ENCODE data around the gene ITGAD. TPM values are rescaled to one million over a fixed set of nuclear protein-coding genes. Genes with fewer than 3 reads are reported as not detected.

Gene ITGAD
- not detected for polyA plus RNA-seq

DNA sequence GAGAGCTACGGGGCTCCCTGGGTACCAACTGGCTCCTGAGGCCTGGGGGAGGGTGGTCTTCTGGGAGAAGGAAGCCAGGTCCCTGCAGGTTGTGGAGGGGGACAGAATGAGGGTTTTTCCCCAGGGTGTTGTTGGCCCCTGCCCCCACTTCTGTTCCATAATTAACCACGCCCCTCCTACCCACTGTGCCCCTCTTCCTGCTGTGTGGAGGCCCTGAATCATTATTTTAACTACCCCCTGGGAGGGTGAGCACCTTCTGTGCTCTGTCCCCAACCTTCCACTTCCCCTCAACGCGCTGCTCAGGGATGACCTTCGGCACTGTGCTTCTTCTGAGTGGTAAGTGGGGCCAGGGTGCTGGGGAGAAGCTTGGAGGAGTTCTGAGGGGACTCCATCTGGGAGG lies at the start of gene ITGAD:
ITGAD (plus strand) TSS at position 280 of the 400 bp plus-strand sequence; CDS start at position 306, 26 bp downstream.
- peaks cover 4% of the 10 kb centered on the region for H3K27me3 Mint-ChIP-seq
- H3K9me3 Mint-ChIP-seq = no peaks in the 10 kb centered on the region
- H3K4me1 Mint-ChIP-seq = peaks cover 0 to 1% (median 0%) of the 10 kb centered on the region in 3 donors
- peaks cover 2% of the 10 kb centered on the region for H3K36me3 Mint-ChIP-seq
- H3K27ac Mint-ChIP-seq = peak within 1 kb of the TSS in 1 of 3 donors; percentile 62
- no peak within 1 kb of the TSS for H3K4me3 Mint-ChIP-seq

DNA sequence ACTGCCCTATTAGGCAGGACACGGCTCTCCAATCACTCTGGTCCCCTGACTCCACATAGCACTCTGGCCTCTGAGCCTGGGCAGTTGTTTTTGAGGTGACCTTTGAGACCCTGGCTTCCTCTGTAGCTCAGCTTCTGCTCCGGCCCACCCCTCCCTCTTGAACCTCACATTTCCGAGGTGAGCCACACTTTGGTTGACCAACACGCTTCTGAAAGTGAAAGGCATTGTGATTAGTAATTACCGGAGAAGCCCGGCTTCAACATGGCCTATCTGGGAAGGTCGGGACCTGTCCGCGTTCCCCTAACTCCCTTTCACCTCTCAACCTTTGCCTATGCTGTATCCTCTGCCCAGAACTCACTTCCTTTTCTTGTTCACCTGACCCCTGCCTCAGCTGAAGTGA lies 48.4 kb upstream of the ITGAD start:
- no peaks in the 10 kb centered on the region for H3K36me3 Mint-ChIP-seq
- no peaks in the 10 kb centered on the region for H3K9me3 Mint-ChIP-seq
- peaks cover 23 to 35% (median 32%) of the 10 kb centered on the region in 3 donors for H3K4me1 Mint-ChIP-seq
- H3K4me3 Mint-ChIP-seq = peak overlapping the region in 3 of 4 donors; percentile 64 to 90 (median 69)
- peaks cover 3% of the 10 kb centered on the region for H3K27me3 Mint-ChIP-seq
- peak overlapping the region in 1 of 3 donors; percentile 31 for H3K27ac Mint-ChIP-seq

DNA sequence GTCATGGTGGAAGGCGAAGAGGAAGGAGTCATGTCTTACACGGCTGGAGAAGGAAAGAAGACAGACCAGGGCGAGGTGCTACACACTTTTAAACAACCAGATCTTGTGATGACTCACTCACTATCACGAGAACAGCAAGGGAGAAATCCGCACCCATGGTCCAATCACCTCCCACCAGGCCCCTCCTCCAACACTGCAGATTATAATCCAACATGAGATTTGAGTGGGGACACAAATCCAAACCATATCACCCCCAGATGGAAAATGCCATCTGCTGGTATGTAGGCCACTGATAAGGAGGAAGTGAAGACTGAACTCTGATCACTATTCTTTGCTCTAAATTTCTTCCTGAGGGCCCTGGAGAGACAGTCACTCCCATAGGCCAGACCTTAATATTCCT lies 45.7 kb upstream of the ITGAD start:
- no peaks in the 10 kb centered on the region for H3K9me3 Mint-ChIP-seq
- H3K27ac Mint-ChIP-seq = peak overlapping the region in 2 of 3 donors; percentile 55 to 74
- H3K4me1 Mint-ChIP-seq = peaks cover 39 to 54% (median 47%) of the 10 kb centered on the region in 3 donors
- no peaks in the 10 kb centered on the region for H3K36me3 Mint-ChIP-seq
- H3K27me3 Mint-ChIP-seq = no peaks in the 10 kb centered on the region
- peak overlapping the region in 1 of 4 donors; percentile 50 for H3K4me3 Mint-ChIP-seq

DNA sequence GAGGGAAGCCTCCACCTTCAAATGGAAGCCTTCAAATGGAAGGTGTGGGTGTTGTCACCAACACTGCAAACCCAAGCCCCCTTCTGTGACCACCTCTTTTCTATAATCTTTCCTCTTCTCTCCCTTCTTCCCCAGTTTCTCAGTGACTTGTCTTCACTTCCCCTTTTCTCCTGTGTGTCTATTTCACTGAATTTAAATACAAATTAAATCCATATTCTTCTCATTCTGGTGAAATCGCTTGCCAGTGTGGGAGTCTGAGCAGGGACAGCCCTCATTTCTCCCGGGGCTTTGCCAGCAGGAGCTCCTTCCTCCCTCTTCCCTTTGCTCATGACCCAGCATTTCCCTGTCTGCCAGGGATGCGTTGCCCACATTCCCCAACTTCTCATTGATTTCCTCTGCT lies 44.6 kb upstream of the ITGAD start:
- peaks cover 46 to 64% (median 56%) of the 10 kb centered on the region in 3 donors for H3K4me1 Mint-ChIP-seq
- no peaks in the 10 kb centered on the region for H3K27me3 Mint-ChIP-seq
- H3K36me3 Mint-ChIP-seq = no peaks in the 10 kb centered on the region
- H3K27ac Mint-ChIP-seq = peak overlapping the region; percentile 55 to 84 (median 76)
- H3K9me3 Mint-ChIP-seq = no peaks in the 10 kb centered on the region
- H3K4me3 Mint-ChIP-seq = peak overlapping the region in 1 of 4 donors; percentile 4

DNA sequence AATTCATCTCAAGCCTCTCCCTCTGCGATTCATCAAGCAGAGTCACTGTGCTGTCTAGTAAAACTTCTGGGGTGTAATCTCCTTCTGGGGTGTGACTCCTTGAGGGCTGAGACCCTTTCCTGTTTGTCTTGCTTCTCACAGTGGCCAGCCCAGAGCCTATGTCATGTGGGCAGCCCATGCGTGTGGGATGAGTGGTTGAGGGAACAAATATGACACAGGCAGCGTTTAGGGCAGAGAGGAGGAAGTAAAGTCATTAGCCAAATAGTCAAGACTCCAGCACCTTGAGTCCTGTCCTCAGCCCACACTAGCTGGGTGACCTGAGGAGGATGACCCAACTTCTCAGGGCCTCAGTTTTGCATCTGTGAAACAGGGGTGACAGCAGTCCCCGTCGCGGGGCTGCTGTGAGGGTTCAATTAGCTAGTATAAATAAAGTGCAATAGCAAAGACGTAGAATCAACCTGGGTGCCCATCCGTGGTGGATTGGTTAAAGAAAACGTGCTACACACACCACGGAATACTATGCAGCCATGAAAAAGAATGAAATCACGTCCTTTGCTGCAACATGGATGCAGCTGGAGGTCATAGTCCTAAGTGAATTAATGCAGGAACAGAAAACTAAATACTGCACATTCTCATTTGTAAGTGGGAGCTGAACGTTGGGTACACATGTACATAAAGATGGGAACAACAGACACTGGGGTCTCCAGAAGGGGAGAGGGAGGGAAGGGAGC lies 42.7 kb upstream of the ITGAD start:
- no peaks in the 10 kb centered on the region for H3K9me3 Mint-ChIP-seq
- H3K36me3 Mint-ChIP-seq = peaks cover 1% of the 10 kb centered on the region
- peak overlapping the region in 3 of 4 donors; percentile 0 to 54 (median 8) for H3K4me3 Mint-ChIP-seq
- peaks cover 48 to 69% (median 57%) of the 10 kb centered on the region in 3 donors for H3K4me1 Mint-ChIP-seq
- H3K27me3 Mint-ChIP-seq = peaks cover 2% of the 10 kb centered on the region
- peak overlapping the region; percentile 0 to 95 (median 79) for H3K27ac Mint-ChIP-seq

DNA sequence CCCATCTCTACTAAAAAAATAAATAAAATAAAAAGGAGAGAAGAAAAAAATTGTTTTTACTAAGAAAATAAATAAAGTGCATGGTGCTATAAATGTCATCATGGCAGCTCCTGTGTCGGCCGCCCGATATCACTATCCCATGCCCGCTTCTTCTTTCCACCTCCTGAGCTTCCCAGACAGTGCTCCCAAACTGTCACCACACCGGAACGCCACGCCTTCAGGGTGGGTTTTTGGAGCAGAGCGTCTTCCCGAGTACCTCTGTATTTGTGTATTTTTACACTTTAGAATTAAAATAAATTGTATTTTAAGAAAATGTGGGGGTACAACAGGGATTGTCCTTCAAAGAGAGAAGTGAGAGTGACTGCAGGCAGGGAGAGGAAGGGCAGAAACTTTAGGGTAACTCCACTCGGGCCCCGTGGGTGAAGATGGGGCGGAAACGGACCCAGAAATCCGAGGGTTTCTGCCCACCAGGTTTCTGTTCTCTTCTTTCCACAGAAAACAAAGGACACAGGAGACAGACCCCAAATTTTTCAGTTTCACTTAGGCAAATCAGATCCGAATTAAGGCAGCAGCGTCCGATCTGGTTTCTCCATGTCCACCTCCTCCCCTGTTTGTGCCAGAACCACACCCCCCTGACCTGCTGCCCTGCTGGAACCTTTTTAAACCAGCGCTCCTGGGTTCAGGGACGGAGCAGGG lies 41.7 kb upstream of the ITGAD start:
- Mint-ChIP-seq H3K27me3 (peaks cover 2% of the 10 kb centered on the region), H3K9me3 (no peaks in the 10 kb centered on the region), H3K36me3 (peaks cover 2% of the 10 kb centered on the region), H3K27ac (peak overlapping the region; percentile 82 to 97 (median 93)), H3K4me3 (peak overlapping the region; percentile 66 to 96 (median 86)), H3K4me1 (peaks cover 52 to 76% (median 63%) of the 10 kb centered on the region in 3 donors)

DNA sequence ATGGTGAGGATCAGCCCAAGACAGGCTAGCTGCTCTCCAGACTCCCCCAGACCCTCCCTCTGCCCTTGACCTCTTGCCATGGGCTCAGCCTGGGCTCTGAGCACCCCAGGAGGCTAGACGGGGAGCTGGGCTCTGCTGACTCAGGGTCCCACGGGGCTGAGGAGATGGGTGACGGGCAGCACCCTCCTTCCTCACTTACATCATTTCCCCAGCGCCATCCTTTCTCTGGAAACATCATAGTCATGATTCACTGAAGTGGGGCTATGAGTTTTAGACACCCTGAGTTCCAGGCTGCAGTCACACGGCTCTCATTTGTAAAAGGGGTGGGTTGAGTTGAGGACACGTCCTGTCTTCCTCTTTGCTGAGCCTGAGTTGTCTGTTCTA lies 41.2 kb upstream of the ITGAD start:
- peaks cover 50 to 77% (median 68%) of the 10 kb centered on the region in 3 donors for H3K4me1 Mint-ChIP-seq
- H3K27ac Mint-ChIP-seq = peak overlapping the region; percentile 82 to 97 (median 93)
- peak overlapping the region; percentile 66 to 96 (median 86) for H3K4me3 Mint-ChIP-seq
- H3K36me3 Mint-ChIP-seq = peaks cover 3% of the 10 kb centered on the region
- H3K9me3 Mint-ChIP-seq = no peaks in the 10 kb centered on the region
- H3K27me3 Mint-ChIP-seq = peaks cover 2% of the 10 kb centered on the region

DNA sequence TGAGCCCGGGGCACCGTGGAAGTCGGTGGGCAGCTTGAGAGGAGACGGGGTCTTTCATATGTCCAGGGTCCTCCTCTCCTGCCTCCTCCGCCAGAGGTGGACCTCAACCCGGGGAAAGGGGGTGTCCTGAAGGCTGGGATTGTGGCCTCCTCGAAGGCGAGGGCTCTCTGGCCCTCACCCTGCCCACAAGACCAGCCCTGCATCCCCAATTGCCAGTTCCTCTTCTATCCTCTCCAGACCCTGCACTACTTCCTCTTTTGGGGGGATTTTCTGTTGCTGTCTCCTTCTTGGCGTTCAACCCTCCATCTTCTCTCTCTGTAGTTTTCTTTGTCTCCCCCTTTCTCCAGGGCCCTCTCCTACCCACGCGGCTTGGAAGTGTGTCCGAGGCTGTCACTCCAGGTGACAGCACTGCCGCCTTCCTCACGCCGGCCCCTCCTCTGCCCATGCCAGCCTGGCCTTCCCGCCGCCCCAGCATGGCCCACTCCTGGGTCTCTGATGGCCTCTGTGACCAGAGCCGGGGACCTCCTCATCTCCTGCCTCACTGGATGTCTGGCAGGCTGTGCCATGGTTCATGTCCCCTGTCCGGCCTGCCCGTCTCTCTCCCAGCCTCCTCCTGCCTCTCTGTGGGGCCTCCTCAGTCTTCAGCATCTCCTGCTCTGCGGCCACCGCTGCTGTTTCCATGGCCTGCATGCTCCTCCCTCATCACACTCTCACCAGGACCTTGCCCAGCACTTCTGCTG lies 40.6 kb upstream of the ITGAD start:
- Mint-ChIP-seq H3K27me3 (peaks cover 2% of the 10 kb centered on the region), H3K4me1 (peaks cover 45 to 75% (median 68%) of the 10 kb centered on the region in 3 donors), H3K4me3 (peak overlapping the region; percentile 66 to 96 (median 86)), H3K36me3 (peaks cover 3% of the 10 kb centered on the region), H3K9me3 (no peaks in the 10 kb centered on the region), H3K27ac (peak overlapping the region; percentile 82 to 97 (median 93))

DNA sequence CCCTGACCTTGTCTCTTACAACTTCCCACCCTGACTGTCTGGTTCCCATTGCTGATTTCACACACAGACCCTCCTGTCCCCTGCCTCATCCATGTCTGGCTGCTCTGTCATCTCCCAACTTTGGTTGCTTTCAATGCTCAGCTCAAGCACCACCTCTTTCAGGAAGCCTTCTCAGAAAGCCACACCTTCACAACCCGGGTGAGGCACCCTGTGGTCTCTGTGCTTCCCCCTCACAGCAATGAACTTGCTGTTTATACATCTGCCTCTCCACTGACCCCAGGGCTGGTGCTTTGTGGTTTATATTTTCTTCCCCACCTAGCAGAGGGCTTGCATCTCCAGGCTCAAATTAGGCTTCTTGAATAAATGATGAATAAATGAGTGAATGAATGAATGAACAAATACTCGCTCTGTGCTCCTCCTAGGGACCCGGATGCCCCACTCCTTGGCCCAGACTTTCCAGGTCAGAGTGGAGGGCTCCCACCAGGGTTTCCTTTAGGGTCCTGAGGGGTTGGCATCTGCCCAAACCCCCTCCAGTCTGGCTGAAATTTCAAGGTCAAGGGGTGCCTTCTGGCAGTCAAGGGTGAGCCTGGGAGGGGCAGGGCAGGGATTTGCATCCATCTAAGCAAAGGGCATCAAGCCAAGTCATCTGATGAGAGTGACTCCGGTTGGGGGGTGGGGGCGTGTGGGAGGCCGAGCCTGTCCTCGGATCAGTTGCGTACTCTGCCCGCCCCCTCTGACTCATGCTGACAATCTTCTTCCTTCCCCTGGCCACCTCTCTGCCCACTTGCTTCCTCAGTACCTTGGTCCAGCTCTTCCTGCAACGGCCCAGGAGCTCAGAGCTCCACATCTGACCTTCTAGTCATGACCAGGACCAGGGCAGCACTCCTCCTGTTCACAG lies 38.5 kb upstream of the ITGAD start, which contains the start of gene ITGAX:
ITGAX (plus strand) TSS at position 783 of the 898 bp plus-strand sequence; CDS start at position 862, 79 bp downstream.
- Mint-ChIP-seq H3K27me3 (peaks cover 2% of the 10 kb centered on the region), H3K27ac (peak within 1 kb of the TSS; percentile 18 to 94 (median 74)), H3K4me3 (peak within 1 kb of the TSS; percentile 50 to 87 (median 74)), H3K9me3 (no peaks in the 10 kb centered on the region), H3K4me1 (peaks cover 44 to 62% (median 52%) of the 10 kb centered on the region in 3 donors), H3K36me3 (peaks cover 3% of the 10 kb centered on the region)

DNA sequence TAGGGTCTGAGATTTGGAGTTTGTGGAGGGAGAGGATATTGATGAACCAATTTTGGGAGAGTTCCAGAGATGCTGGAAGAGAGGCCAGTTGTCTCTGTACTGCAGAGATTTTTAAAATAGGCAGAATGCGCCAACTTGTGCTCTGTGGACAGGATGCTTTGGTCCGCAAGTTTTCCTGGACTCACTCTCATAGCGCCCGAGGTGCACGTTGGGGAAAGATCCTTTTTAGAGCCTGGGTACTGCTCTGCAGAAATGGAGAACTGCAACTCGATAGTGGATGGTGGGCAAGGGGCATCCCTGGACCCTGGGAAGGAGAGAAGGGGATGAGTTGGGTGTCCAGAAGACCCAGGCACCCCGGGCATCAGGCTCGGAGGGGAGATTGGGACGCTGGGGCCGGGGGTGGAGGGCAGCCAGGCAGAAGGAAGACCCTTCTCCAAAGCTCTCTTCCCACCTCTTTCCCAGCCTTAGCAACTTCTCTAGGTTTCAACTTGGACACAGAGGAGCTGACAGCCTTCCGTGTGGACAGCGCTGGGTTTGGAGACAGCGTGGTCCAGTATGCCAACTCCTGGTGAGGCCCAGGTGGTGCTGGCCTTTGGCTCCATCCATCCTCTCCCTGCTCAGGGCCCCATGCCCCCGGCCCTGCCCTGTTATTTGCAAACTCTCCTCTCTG lies 37.6 kb upstream of the ITGAD start:
- peak overlapping the region; percentile 50 to 87 (median 74) for H3K4me3 Mint-ChIP-seq
- H3K27ac Mint-ChIP-seq = peak overlapping the region; percentile 18 to 94 (median 74)
- no peaks in the 10 kb centered on the region for H3K9me3 Mint-ChIP-seq
- H3K4me1 Mint-ChIP-seq = peaks cover 39 to 54% (median 50%) of the 10 kb centered on the region in 3 donors
- H3K27me3 Mint-ChIP-seq = peaks cover 2% of the 10 kb centered on the region
- peaks cover 3% of the 10 kb centered on the region for H3K36me3 Mint-ChIP-seq

DNA sequence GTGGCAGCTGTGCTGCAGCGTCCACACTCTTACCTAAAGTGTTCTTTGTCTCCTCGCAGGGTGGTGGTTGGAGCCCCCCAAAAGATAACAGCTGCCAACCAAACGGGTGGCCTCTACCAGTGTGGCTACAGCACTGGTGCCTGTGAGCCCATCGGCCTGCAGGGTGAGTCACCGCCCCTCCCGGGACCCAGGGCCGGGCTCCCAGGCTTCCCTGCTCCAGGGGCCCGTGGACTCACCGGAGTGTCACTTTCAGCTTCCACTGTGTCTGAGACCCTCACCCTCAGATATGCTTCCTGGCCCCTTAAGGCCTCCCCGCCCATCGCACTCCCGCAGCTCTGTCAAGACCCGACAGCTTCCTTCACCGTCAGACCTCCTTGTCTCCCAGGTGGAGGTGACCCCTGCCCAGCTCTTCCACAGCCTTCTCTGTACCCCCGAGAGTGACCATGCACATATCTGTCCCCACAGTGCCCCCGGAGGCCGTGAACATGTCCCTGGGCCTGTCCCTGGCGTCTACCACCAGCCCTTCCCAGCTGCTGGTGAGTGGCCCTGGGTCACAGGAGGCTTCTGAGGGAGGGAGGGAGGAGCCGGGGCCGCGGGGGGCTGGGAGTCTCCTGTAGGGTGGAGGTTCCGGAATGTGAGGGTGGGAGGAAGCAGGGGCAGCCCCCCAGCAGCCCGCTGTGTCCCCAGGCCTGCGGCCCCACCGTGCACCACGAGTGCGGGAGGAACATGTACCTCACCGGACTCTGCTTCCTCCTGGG lies 36.4 kb upstream of the ITGAD start:
- H3K27ac Mint-ChIP-seq = peak overlapping the region in 2 of 3 donors; percentile 18 to 94
- H3K36me3 Mint-ChIP-seq = peaks cover 3% of the 10 kb centered on the region
- H3K4me1 Mint-ChIP-seq = peaks cover 34 to 48% (median 44%) of the 10 kb centered on the region in 3 donors
- peaks cover 2% of the 10 kb centered on the region for H3K27me3 Mint-ChIP-seq
- peak overlapping the region in 1 of 4 donors; percentile 87 for H3K4me3 Mint-ChIP-seq
- no peaks in the 10 kb centered on the region for H3K9me3 Mint-ChIP-seq

DNA sequence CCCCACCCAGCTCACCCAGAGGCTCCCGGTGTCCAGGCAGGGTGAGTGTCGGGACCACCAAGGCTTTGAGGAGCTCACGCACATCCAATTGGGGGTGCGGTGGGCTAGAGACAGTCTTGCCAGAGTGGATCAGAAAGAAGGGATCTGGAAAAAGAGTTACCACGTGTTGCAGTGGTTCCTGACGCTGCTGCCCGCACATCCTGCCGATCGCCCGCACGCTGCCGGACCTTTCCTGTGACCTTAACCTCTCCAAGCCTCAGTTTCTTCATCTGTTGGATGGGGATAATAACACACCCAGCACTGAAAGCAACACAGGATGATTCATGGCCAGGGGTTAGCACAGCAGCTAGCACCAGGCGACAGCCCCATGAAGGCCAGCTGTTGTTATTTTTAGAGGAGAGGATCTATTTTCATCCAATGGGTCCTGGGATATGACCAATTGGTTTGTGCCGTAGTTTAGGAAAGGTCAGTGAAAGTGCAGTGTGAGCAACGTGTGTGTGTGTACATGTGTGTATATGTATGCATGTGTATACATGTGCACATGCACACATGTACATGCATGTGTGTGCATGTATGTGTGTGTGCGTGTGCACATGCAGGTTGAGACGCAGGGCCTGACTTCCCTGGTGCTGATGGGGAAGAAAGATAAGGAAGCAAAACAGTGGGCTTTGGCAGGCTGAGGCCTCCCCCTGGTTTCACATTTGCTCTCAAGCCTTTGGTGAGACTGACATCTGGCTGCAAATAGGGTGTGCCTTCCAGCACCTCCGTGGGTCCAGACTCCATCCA lies 35.6 kb upstream of the ITGAD start:
- peaks cover 3% of the 10 kb centered on the region for H3K36me3 Mint-ChIP-seq
- H3K4me3 Mint-ChIP-seq = peak overlapping the region in 2 of 4 donors; percentile 34 to 61
- H3K4me1 Mint-ChIP-seq = peaks cover 27 to 41% (median 36%) of the 10 kb centered on the region in 3 donors
- peak overlapping the region in 2 of 3 donors; percentile 43 to 86 for H3K27ac Mint-ChIP-seq
- no peaks in the 10 kb centered on the region for H3K9me3 Mint-ChIP-seq
- peaks cover 2% of the 10 kb centered on the region for H3K27me3 Mint-ChIP-seq

Measured in IgD-negative memory B cell (primary cell).